Measurements from ENCODE around the gene MDFI.

The MDFI gene

GRCh38 chr6:41637194-41638001 is 870 bp upstream of the MDFI start:
- Histone ChIP-seq H3K4me1 (ENCODE audit: control insufficient read depth, insufficient read depth, low read length) (peaks cover 6% of the 10 kb centered on the region), H3K27me3 (ENCODE audit: control insufficient read depth, insufficient read depth, low read length) (peaks cover 69% of the 10 kb centered on the region), H3K4me3 (ENCODE audit: low read depth, low read length) (peak overlapping the region; percentile 71), H3K9ac (ENCODE audit: low read depth, low read length) (peak overlapping the region; percentile 16), H3K9me3 (ENCODE audit: control insufficient read depth, insufficient read depth, low read length) (no peaks in the 10 kb centered on the region), H3K36me3 (ENCODE audit: control insufficient read depth, insufficient read depth, low read length) (no peaks in the 10 kb centered on the region)

GRCh38 chr6:41638935-41639808 is 904 bp downstream of the MDFI start:
- Histone ChIP-seq H3K9me3 (ENCODE audit: control insufficient read depth, insufficient read depth, low read length) (no peaks in the 10 kb centered on the region), H3K4me1 (ENCODE audit: control insufficient read depth, insufficient read depth, low read length) (peaks cover 10% of the 10 kb centered on the region), H3K36me3 (ENCODE audit: control insufficient read depth, insufficient read depth, low read length) (no peaks in the 10 kb centered on the region), H3K27me3 (ENCODE audit: control insufficient read depth, insufficient read depth, low read length) (peaks cover 78% of the 10 kb centered on the region), H3K4me3 (ENCODE audit: low read depth, low read length) (peak overlapping the region; percentile 78), H3K9ac (ENCODE audit: low read depth, low read length) (peak overlapping the region; percentile 37)

- peaks cover 16% of the 10 kb centered on the region for H3K4me1 ChIP-seq (ENCODE audit: control insufficient read depth, insufficient read depth, low read length)
- H3K27me3 ChIP-seq (ENCODE audit: control insufficient read depth, insufficient read depth, low read length), result peaks cover 72% of the 10 kb centered on the region
- H3K9me3 ChIP-seq (ENCODE audit: control insufficient read depth, insufficient read depth, low read length), result no peaks in the 10 kb centered on the region
- H3K36me3 ChIP-seq (ENCODE audit: control insufficient read depth, insufficient read depth, low read length), result no peaks in the 10 kb centered on the region
- no peak overlapping the region for H3K9ac ChIP-seq (ENCODE audit: low read depth, low read length)
- peak overlapping the region; percentile 78 for H3K4me3 ChIP-seq (ENCODE audit: low read depth, low read length)
Measured at GRCh38 chr6:41639809-41640371, 1.6 kb downstream of the MDFI start.

DNA sequence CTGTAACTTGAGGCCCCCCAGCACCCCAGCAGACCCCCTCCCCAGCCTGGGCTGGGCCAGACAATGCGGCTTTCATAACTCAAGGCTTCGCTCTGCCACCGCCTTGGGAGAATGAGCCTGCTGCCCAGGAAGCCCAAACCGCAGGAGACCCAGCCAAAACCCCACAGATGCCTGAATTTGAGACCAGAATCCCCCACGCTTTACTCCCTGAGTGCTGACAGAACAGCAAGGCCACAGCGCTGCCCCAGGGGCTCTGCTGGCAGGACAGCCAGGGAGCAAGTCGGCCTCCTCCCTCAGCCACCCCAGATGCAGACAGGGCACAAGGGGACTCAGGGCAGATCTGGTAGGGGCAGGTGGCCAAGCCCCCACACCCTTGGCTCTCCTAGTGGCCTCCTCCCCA is 2.2 kb downstream of the MDFI start:
- H3K36me3 ChIP-seq (ENCODE audit: control insufficient read depth, insufficient read depth, low read length), result no peaks in the 10 kb centered on the region
- peaks cover 18% of the 10 kb centered on the region for H3K4me1 ChIP-seq (ENCODE audit: control insufficient read depth, insufficient read depth, low read length)
- no peaks in the 10 kb centered on the region for H3K9me3 ChIP-seq (ENCODE audit: control insufficient read depth, insufficient read depth, low read length)
- H3K4me3 ChIP-seq (ENCODE audit: low read depth, low read length), result no peak overlapping the region
- H3K27me3 ChIP-seq (ENCODE audit: control insufficient read depth, insufficient read depth, low read length), result peaks cover 67% of the 10 kb centered on the region
- H3K9ac ChIP-seq (ENCODE audit: low read depth, low read length), result no peak overlapping the region

DNA sequence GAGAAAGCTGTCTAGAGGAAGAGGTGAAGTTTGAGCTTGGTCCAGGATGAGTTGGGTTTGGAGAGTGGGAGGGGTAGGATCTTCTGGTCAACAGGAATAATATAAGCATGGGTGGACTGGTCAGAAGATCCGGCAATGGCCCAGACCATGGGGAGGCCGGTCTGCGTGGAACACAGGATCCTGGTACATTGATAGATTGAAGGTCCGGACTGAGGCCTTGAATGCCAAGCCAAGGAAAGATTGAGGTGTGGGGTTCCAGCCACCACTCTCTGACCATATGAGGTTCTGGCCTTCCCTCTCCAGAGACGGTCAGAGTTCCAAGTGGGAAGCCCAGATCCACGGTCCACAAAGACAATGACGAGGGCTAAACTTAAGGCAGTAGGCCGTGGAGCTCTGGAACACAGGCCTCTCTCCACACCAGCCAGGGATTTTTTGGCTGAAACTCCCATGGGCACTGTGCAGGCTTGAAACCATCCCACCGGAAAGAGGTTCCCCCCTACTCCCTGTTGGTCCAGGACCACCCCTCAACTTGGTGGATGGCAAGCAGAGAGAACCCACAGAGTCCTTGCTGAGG is 3.2 kb downstream of the MDFI start:
- Histone ChIP-seq H3K27me3 (ENCODE audit: control insufficient read depth, insufficient read depth, low read length) (peaks cover 57% of the 10 kb centered on the region), H3K4me1 (ENCODE audit: control insufficient read depth, insufficient read depth, low read length) (peaks cover 20% of the 10 kb centered on the region), H3K9ac (ENCODE audit: low read depth, low read length) (no peak overlapping the region), H3K4me3 (ENCODE audit: low read depth, low read length) (no peak overlapping the region), H3K36me3 (ENCODE audit: control insufficient read depth, insufficient read depth, low read length) (no peaks in the 10 kb centered on the region), H3K9me3 (ENCODE audit: control insufficient read depth, insufficient read depth, low read length) (no peaks in the 10 kb centered on the region)

- Histone ChIP-seq H3K4me1 (ENCODE audit: control insufficient read depth, insufficient read depth, low read length) (peaks cover 20% of the 10 kb centered on the region), H3K4me3 (ENCODE audit: low read depth, low read length) (no peak overlapping the region), H3K36me3 (ENCODE audit: control insufficient read depth, insufficient read depth, low read length) (peaks cover 3% of the 10 kb centered on the region), H3K27me3 (ENCODE audit: control insufficient read depth, insufficient read depth, low read length) (peaks cover 51% of the 10 kb centered on the region), H3K9me3 (ENCODE audit: control insufficient read depth, insufficient read depth, low read length) (no peaks in the 10 kb centered on the region), H3K9ac (ENCODE audit: low read depth, low read length) (no peak overlapping the region)
Measured at GRCh38 chr6:41642090-41642959, 4.1 kb downstream of the MDFI start.

- Histone ChIP-seq H3K4me1 (ENCODE audit: control insufficient read depth, insufficient read depth, low read length) (peaks cover 20% of the 10 kb centered on the region), H3K4me3 (ENCODE audit: low read depth, low read length) (no peak overlapping the region), H3K27me3 (ENCODE audit: control insufficient read depth, insufficient read depth, low read length) (peaks cover 44% of the 10 kb centered on the region), H3K9me3 (ENCODE audit: control insufficient read depth, insufficient read depth, low read length) (no peaks in the 10 kb centered on the region), H3K36me3 (ENCODE audit: control insufficient read depth, insufficient read depth, low read length) (peaks cover 8% of the 10 kb centered on the region), H3K9ac (ENCODE audit: low read depth, low read length) (no peak overlapping the region)
Measured at GRCh38 chr6:41642960-41643898, 5.0 kb downstream of the MDFI start.

GRCh38 chr6:41643899-41644269 is 5.6 kb downstream of the MDFI start:
- no peak overlapping the region for H3K9ac ChIP-seq (ENCODE audit: low read depth, low read length)
- H3K4me3 ChIP-seq (ENCODE audit: low read depth, low read length), result no peak overlapping the region
- peaks cover 44% of the 10 kb centered on the region for H3K27me3 ChIP-seq (ENCODE audit: control insufficient read depth, insufficient read depth, low read length)
- H3K4me1 ChIP-seq (ENCODE audit: control insufficient read depth, insufficient read depth, low read length), result peaks cover 20% of the 10 kb centered on the region
- no peaks in the 10 kb centered on the region for H3K9me3 ChIP-seq (ENCODE audit: control insufficient read depth, insufficient read depth, low read length)
- H3K36me3 ChIP-seq (ENCODE audit: control insufficient read depth, insufficient read depth, low read length), result peaks cover 9% of the 10 kb centered on the region

DNA sequence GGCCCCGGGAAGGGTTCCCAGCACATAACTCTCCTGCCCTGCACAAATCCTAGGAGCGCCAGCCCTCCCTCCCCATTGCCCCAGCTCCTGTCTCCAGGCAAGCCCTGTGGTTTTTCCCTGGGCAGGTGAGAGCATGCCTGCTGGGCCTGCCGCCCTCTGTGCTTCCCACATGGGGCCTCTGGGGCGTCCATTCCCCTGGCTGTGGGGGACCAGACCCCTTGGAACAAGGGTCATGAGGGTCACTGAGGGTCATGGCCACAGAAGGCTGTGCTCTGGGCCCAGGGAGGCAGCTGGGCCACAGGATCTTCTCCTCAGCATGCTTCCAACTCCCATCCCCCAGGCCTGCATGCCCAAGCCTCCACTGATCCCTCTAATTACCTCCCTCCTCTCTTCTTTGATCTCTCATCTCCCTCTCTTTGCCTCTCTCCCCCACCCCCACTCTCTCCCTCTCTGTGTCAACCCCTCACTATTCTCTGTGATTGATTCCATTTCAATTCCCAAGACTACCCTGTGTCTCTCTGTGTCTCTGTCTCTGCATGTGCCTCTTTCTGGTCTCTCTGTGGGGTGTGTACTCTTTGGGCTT is 6.1 kb downstream of the MDFI start:
- Histone ChIP-seq H3K27me3 (ENCODE audit: control insufficient read depth, insufficient read depth, low read length) (peaks cover 43% of the 10 kb centered on the region), H3K4me1 (ENCODE audit: control insufficient read depth, insufficient read depth, low read length) (peaks cover 19% of the 10 kb centered on the region), H3K4me3 (ENCODE audit: low read depth, low read length) (no peak overlapping the region), H3K36me3 (ENCODE audit: control insufficient read depth, insufficient read depth, low read length) (peaks cover 9% of the 10 kb centered on the region), H3K9me3 (ENCODE audit: control insufficient read depth, insufficient read depth, low read length) (no peaks in the 10 kb centered on the region), H3K9ac (ENCODE audit: low read depth, low read length) (no peak overlapping the region)

DNA sequence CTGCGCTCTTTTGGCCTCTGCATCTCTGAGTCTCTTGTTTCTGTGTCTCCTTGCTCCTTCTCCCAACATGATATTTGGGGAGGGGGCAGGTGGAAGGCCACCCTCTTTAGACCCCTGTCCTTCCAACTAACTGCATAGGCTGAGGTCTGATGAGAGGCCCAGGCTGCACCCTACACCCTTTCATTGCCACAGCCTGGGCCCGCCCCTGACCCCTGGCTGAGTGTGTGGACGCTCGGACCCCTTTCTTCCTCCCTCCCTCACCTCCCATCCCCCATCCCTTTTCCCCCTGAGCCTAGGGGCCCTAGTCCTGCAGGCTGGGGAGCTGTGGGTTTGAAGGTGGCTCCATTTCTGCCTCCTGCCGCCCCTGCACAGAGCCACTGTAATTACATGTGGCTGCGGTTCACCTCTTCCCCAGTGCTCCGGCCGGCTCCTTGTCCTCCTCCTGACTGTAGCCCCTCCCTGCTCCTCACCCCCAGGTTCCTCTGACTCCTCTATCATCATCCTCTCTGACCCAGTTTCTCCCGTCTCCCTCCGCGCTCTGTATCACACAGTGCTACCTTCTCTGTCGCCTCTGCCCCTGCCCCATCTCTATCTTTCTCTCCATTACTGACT is 6.8 kb downstream of the MDFI start:
- Histone ChIP-seq H3K27me3 (ENCODE audit: control insufficient read depth, insufficient read depth, low read length) (peaks cover 35% of the 10 kb centered on the region), H3K36me3 (ENCODE audit: control insufficient read depth, insufficient read depth, low read length) (peaks cover 13% of the 10 kb centered on the region), H3K4me1 (ENCODE audit: control insufficient read depth, insufficient read depth, low read length) (peaks cover 14% of the 10 kb centered on the region), H3K4me3 (ENCODE audit: low read depth, low read length) (no peak overlapping the region), H3K9ac (ENCODE audit: low read depth, low read length) (no peak overlapping the region), H3K9me3 (ENCODE audit: control insufficient read depth, insufficient read depth, low read length) (no peaks in the 10 kb centered on the region)
